Eye (tissue), 1 donor: ENCODE results near the gene ARL17A.
"Not testable (repeated sequence)": the region's sequence is repeated elsewhere in the genome, so short reads cannot be mapped to it uniquely, and the experiment has no call there.

Source experiments
- DNase-seq: peaks from one replicate; pipeline ENCODE4 v3.0.0-alpha.2; 2015

Gene ARL17A

GRCh38 chr17:46579083-46580075, at the start of gene ARL17A:
Gene ARL17A (minus strand): TSS chr17:46579691. CDS start chr17:46576322, 3,369 bp downstream.
- not testable (repeated sequence) for DNase-seq

GRCh38 chr17:46628753-46629436, 49.4 kb upstream of the ARL17A start:
- not testable (repeated sequence) for DNase-seq

- not testable (repeated sequence) for DNase-seq
These were observed 48.0 kb upstream of the ARL17A start for GRCh38 chr17:46627452-46627851.

- DNase-seq = not testable (repeated sequence)
These were observed 45.2 kb upstream of the ARL17A start for GRCh38 chr17:46624726-46625125.

GRCh38 chr17:46623790-46624189, 44.3 kb upstream of the ARL17A start:
- not testable (repeated sequence) for DNase-seq

GRCh38 chr17:46618975-46619374, 39.5 kb upstream of the ARL17A start:
- not testable (repeated sequence) for DNase-seq

GRCh38 chr17:46617121-46617520, 37.6 kb upstream of the ARL17A start:
- not testable (repeated sequence) for DNase-seq

GRCh38 chr17:46613876-46614275, 34.4 kb upstream of the ARL17A start:
- DNase-seq = not testable (repeated sequence)

GRCh38 chr17:46611304-46611703, 31.8 kb upstream of the ARL17A start:
- DNase-seq = not testable (repeated sequence)

- not testable (repeated sequence) for DNase-seq
These were observed 23.6 kb upstream of the ARL17A start for GRCh38 chr17:46603125-46603524.

GRCh38 chr17:46600767-46601166, 21.3 kb upstream of the ARL17A start:
- not testable (repeated sequence) for DNase-seq

- not testable (repeated sequence) for DNase-seq
These were observed 18.9 kb upstream of the ARL17A start for GRCh38 chr17:46598344-46598931.

- DNase-seq = not testable (repeated sequence)
These were observed 11.8 kb upstream of the ARL17A start for GRCh38 chr17:46591332-46591731.

GRCh38 chr17:46590157-46591146, 11.0 kb upstream of the ARL17A start, which contains the start of gene NSF:
Gene NSF (plus strand): TSS chr17:46590669. CDS start chr17:46590776, 107 bp downstream.
- DNase-seq = not testable (repeated sequence)

- not testable (repeated sequence) for DNase-seq
These were observed 6.0 kb upstream of the ARL17A start for GRCh38 chr17:46585444-46585843.

- DNase-seq = not testable (repeated sequence)
These were observed 591 bp upstream of the ARL17A start for GRCh38 chr17:46580082-46580481.

GRCh38 chr17:46571796-46572195, 7.7 kb downstream of the ARL17A start:
- DNase-seq = not testable (repeated sequence)

GRCh38 chr17:46566980-46567379, 12.5 kb downstream of the ARL17A start:
- not testable (repeated sequence) for DNase-seq

- not testable (repeated sequence) for DNase-seq
These were observed 13.2 kb downstream of the ARL17A start for GRCh38 chr17:46566284-46566683.

GRCh38 chr17:46560048-46560447, 19.4 kb downstream of the ARL17A start:
- not testable (repeated sequence) for DNase-seq

GRCh38 chr17:46559155-46559554, 20.3 kb downstream of the ARL17A start:
- DNase-seq = not testable (repeated sequence)

GRCh38 chr17:46548607-46549006, 30.9 kb downstream of the ARL17A start:
- not testable (repeated sequence) for DNase-seq
